Measurements from ENCODE around the gene NDUFAB1.
A peak's percentile ranks its signal among the peaks of the same experiment; 100 is the strongest.
"Not testable (repeated sequence)": the region's sequence is repeated elsewhere in the genome, so short reads cannot be mapped to it uniquely, and the experiment has no call there.

Gene NDUFAB1

GRCh38 chr16:23629516-23629915 is 33.4 kb upstream of the NDUFAB1 start:
- TF ChIP-seq CTCF (IDR thresholded peaks at IDR 0.05; ENCODE audit: insufficient read depth, low read depth, low read length, missing control alignments): no peak
- no peak overlapping the region for H3K4me3 ChIP-seq (ENCODE audit: low read length)
- peak; percentile 91 for DNase-seq (ENCODE audit: low read depth)

- DNase-seq (ENCODE audit: low read depth): no peak
- no peak overlapping the region for H3K4me3 ChIP-seq (ENCODE audit: low read length)
- no peak for TF ChIP-seq CTCF (IDR thresholded peaks at IDR 0.05; ENCODE audit: insufficient read depth, low read depth, low read length, missing control alignments)
Measured at GRCh38 chr16:23624092-23624491, 28.0 kb upstream of the NDUFAB1 start.

- no peak overlapping the region for H3K4me3 ChIP-seq (ENCODE audit: low read length)
- peak; percentile 7 for DNase-seq (ENCODE audit: low read depth)
- no peak for TF ChIP-seq CTCF (IDR thresholded peaks at IDR 0.05; ENCODE audit: insufficient read depth, low read depth, low read length, missing control alignments)
Measured at GRCh38 chr16:23615805-23616204, 19.7 kb upstream of the NDUFAB1 start.

- DNase-seq (ENCODE audit: low read depth): no peak
- TF ChIP-seq CTCF (IDR thresholded peaks at IDR 0.05; ENCODE audit: insufficient read depth, low read depth, low read length, missing control alignments): no peak
- H3K4me3 ChIP-seq (ENCODE audit: low read length): no peak overlapping the region
Measured at GRCh38 chr16:23611936-23612335, 15.8 kb upstream of the NDUFAB1 start.

- DNase-seq (ENCODE audit: low read depth); H3K4me3 ChIP-seq (ENCODE audit: low read length): not testable (repeated sequence)
Measured at GRCh38 chr16:23610905-23611304, 14.8 kb upstream of the NDUFAB1 start.

GRCh38 chr16:23609929-23610328 is 13.8 kb upstream of the NDUFAB1 start:
- no peak for TF ChIP-seq CTCF (IDR thresholded peaks at IDR 0.05; ENCODE audit: insufficient read depth, low read depth, low read length, missing control alignments)
- no peak for DNase-seq (ENCODE audit: low read depth)
- no peak overlapping the region for H3K4me3 ChIP-seq (ENCODE audit: low read length)

GRCh38 chr16:23608194-23608593 is 12.1 kb upstream of the NDUFAB1 start:
- peak; percentile 83 for DNase-seq (ENCODE audit: low read depth)

More at GRCh38 chr16:23608194-23608593, 12.1 kb upstream of the NDUFAB1 start:
- no peak for TF ChIP-seq CTCF (IDR thresholded peaks at IDR 0.05; ENCODE audit: insufficient read depth, low read depth, low read length, missing control alignments)
- H3K4me3 ChIP-seq (ENCODE audit: low read length): no peak overlapping the region
